ENCODE results near the gene NCKAP5.
A peak's percentile ranks its signal among the peaks of the same experiment; 100 is the strongest.

Gene NCKAP5

GRCh38 chr2:133177196-133177595, 391.1 kb downstream of the NCKAP5 start:
- no peak for DNase-seq

- DNase-seq, result no peak
These were observed 392.3 kb downstream of the NCKAP5 start for GRCh38 chr2:133175926-133176325.

- no peak for DNase-seq
These were observed 395.0 kb downstream of the NCKAP5 start for GRCh38 chr2:133173224-133173623.

GRCh38 chr2:133171393-133172004, 396.8 kb downstream of the NCKAP5 start:
- DNase-seq, result peak; percentile 76

- DNase-seq, result no peak
These were observed 398.9 kb downstream of the NCKAP5 start for GRCh38 chr2:133169274-133169912.

- DNase-seq, result no peak
These were observed 400.3 kb downstream of the NCKAP5 start for GRCh38 chr2:133167990-133168389.

GRCh38 chr2:133167223-133167622, 401.0 kb downstream of the NCKAP5 start:
- DNase-seq, result no peak

- DNase-seq, result no peak
These were observed 402.2 kb downstream of the NCKAP5 start for GRCh38 chr2:133166031-133166430.

- DNase-seq, result no peak
These were observed 405.2 kb downstream of the NCKAP5 start for GRCh38 chr2:133163111-133163510.

GRCh38 chr2:133158442-133158841, 409.8 kb downstream of the NCKAP5 start:
- no peak for DNase-seq

- no peak for DNase-seq
These were observed 410.2 kb downstream of the NCKAP5 start for GRCh38 chr2:133158024-133158423.

- no peak for DNase-seq
These were observed 411.1 kb downstream of the NCKAP5 start for GRCh38 chr2:133157141-133157540.

- no peak for DNase-seq
These were observed 415.5 kb downstream of the NCKAP5 start for GRCh38 chr2:133152801-133153200.

- DNase-seq, result no peak
These were observed 420.1 kb downstream of the NCKAP5 start for GRCh38 chr2:133148187-133148586.

GRCh38 chr2:133146893-133147292, 421.4 kb downstream of the NCKAP5 start:
- DNase-seq, result no peak

GRCh38 chr2:133143645-133144044, 424.6 kb downstream of the NCKAP5 start:
- DNase-seq, result no peak

GRCh38 chr2:133142087-133142486, 426.2 kb downstream of the NCKAP5 start:
- DNase-seq, result no peak

- no peak for DNase-seq
These were observed 427.6 kb downstream of the NCKAP5 start for GRCh38 chr2:133140620-133141019.

- no peak for DNase-seq
These were observed 428.3 kb downstream of the NCKAP5 start for GRCh38 chr2:133139847-133140533.

- no peak for DNase-seq
These were observed 429.6 kb downstream of the NCKAP5 start for GRCh38 chr2:133138693-133139092.

- DNase-seq, result no peak
These were observed 433.1 kb downstream of the NCKAP5 start for GRCh38 chr2:133135035-133135654.

GRCh38 chr2:133130548-133131246, 437.6 kb downstream of the NCKAP5 start:
- DNase-seq, result no peak

GRCh38 chr2:133124446-133124845, 443.8 kb downstream of the NCKAP5 start:
- no peak for DNase-seq
